B cell (primary cell): Measurements from ENCODE around the gene ENTHD1. TPM values are rescaled to one million over a fixed set of nuclear protein-coding genes. Genes with fewer than 3 reads are reported as not detected.

Experiments used
- ATAC-seq: fragments of 200-7000 bp; cut with Tn5 transposase; one replicate; pipeline ENCODE4 v1.10.0; 2021; ENCODE audit warnings: low read depth, mild to moderate bottlenecking, moderate number of reproducible peaks, moderate library complexity
- CTCF ChIA-PET: fragments of 350-600 bp; sonication (Branson Sonifier 250); formaldehyde crosslinking; loops from one replicate; lab custom pipeline; 2021; ENCODE audit warnings: antibody characterized with exemption, inconsistent platforms; lab: Charles Lee
- POLR2A ChIA-PET: fragments of 350-600 bp; sonication (Branson Sonifier 250); formaldehyde crosslinking; loops from one replicate; lab custom pipeline; 2021; ENCODE audit warnings: antibody characterized with exemption; lab: Charles Lee
- DNase-seq: peaks from one replicate; pipeline ENCODE4 v3.0.0; 2013
- H2AFZ ChIP-seq: 2 replicates; pipeline ENCODE4 v1.6.1; 2012; ENCODE audit warnings: mild to moderate bottlenecking, low read depth, low read length; ENCODE audit not compliant: insufficient read depth, poor library complexity, severe bottlenecking
- H3K27ac ChIP-seq, 2 donors: 1 replicate in 1 of 2; 2 replicates in 1 of 2; pipeline ENCODE4 v1.5.1; 2012 to 2013; ENCODE audit warnings: low read length in 2 of 2, mild to moderate bottlenecking in 2 of 2, moderate library complexity in 1 of 2
- H3K27me3 ChIP-seq, 4 experiments: fragments of 200-600 bp in 1 of 4; sonication (generic) in 1 of 4; replicated peaks in 1 of 4; 1 replicate in 2 of 4; 2 replicates in 2 of 4; pipeline versions ENCODE4 v1.6.1 to v1.7.0; 2013 to 2016; ENCODE audit warnings: low read length in 3 of 4, mild to moderate bottlenecking in 2 of 4, mixed read lengths in 1 of 4, moderate library complexity in 1 of 4; ENCODE audit not compliant: insufficient read depth in 4 of 4, control insufficient read depth in 3 of 4; ENCODE audit errors: control extremely low read depth in 1 of 4
- H3K36me3 ChIP-seq, 2 experiments: replicated peaks in 1 of 2; 1 replicate in 1 of 2; 2 replicates in 1 of 2; pipeline versions ENCODE4 v1.6.1 to v1.7.1; 2013; ENCODE audit warnings: low read length in 1 of 2; ENCODE audit not compliant: insufficient read depth in 2 of 2, control insufficient read depth in 1 of 2; ENCODE audit errors: control extremely low read depth in 1 of 2, extremely low read depth in 1 of 2
- H3K4me1 ChIP-seq, 2 donors: fragments of 200-600 bp in 1 of 2; sonication (generic) in 1 of 2; 1 replicate in 1 of 2; 2 replicates in 1 of 2; pipeline versions ENCODE4 v1.5.1 to v1.6.1; 2013 to 2017; ENCODE audit warnings: low read length in 2 of 2; ENCODE audit not compliant: control insufficient read depth in 2 of 2, insufficient read depth in 2 of 2
- H3K4me2 ChIP-seq: replicated peaks from 2 replicates; pipeline ENCODE3; 2012; ENCODE audit warnings: mild to moderate bottlenecking, low read depth, low read length; ENCODE audit not compliant: poor library complexity, severe bottlenecking
- H3K4me3 ChIP-seq, 5 experiments: fragments of 200-600 bp in 1 of 5; sonication (generic) in 1 of 5; 1 replicate in 3 of 5; 2 replicates in 2 of 5; pipeline versions ENCODE4 v1.5.1 to v1.7.0; 2011 to 2016; ENCODE audit warnings: low read length in 4 of 5, mild to moderate bottlenecking in 4 of 5, low read depth in 2 of 5, control low read depth in 1 of 5, moderate library complexity in 1 of 5; ENCODE audit not compliant: insufficient read depth in 1 of 5; ENCODE audit errors: control extremely low read depth in 1 of 5, extremely low read depth in 1 of 5
- H3K79me2 ChIP-seq: fragments of 200-600 bp; sonication (generic); one replicate; pipeline ENCODE4 v1.6.0; 2016; ENCODE audit warnings: low read length; ENCODE audit not compliant: control insufficient read depth, insufficient read depth
- H3K9ac ChIP-seq: fragments of 200-600 bp; sonication (generic); 2 replicates; pipeline ENCODE4 v1.6.1; 2017; ENCODE audit warnings: mild to moderate bottlenecking, low read length, moderate library complexity
- H3K9me3 ChIP-seq, 3 donors: one replicate each; pipeline versions ENCODE4 v1.6.1 to v1.7.1; 2013; ENCODE audit warnings: low read length in 2 of 3; ENCODE audit not compliant: control insufficient read depth in 2 of 3, insufficient read depth in 1 of 3; ENCODE audit errors: control extremely low read depth in 1 of 3
- H4K20me1 ChIP-seq: 2 replicates; pipeline ENCODE4 v1.6.0; 2012; ENCODE audit warnings: mild to moderate bottlenecking, low read length; ENCODE audit not compliant: insufficient read depth, control insufficient read depth, poor library complexity, severe bottlenecking
- H3K27ac Mint-ChIP-seq: one replicate; pipeline ENCODE4 v1.8.0; 2021; ENCODE audit warnings: mixed read lengths
- H3K27me3 Mint-ChIP-seq: one replicate; pipeline ENCODE4 v1.8.0; 2021; ENCODE audit warnings: mixed read lengths
- H3K4me1 Mint-ChIP-seq: one replicate; pipeline ENCODE4 v1.8.0; 2021; ENCODE audit warnings: mixed read lengths
- H3K4me3 Mint-ChIP-seq: one replicate; pipeline ENCODE4 v1.8.0; 2021; ENCODE audit warnings: mixed read lengths
- H3K9me3 Mint-ChIP-seq: one replicate; pipeline ENCODE4 v1.8.0; 2022; ENCODE audit warnings: mixed read lengths; ENCODE audit not compliant: insufficient read depth
- CTCF ChIP-seq: fragments of 200-600 bp; IDR thresholded peaks from one replicate; pipeline ENCODE4 v1.8.0; 2022; ENCODE audit warnings: antibody characterized with exemption, mild to moderate bottlenecking
- EZH2 ChIP-seq: IDR thresholded peaks from 2 replicates; pipeline ENCODE4 v1.6.1; 2012; ENCODE audit warnings: borderline replicate concordance, low read depth, mild to moderate bottlenecking, moderate library complexity, low read length; ENCODE audit not compliant: insufficient read depth, poor library complexity, severe bottlenecking
- WGBS: methylation state at CpG from one replicate; pipeline ENCODE4 v1.1.5; 2013; ENCODE audit warnings: missing lambda C conversion rate; ENCODE audit not compliant: insufficient coverage; 5-methylcytosine and 5-hydroxymethylcytosine counted together
- intact Hi-C: fragments of 100-400 bp; cut with micrococcal nuclease; formaldehyde crosslinking; loops from one replicate; pipeline ENCODE4 v1.10.0; 2022
- polyA plus RNA-seq: library from polyadenylated mRNA; depleted of rRNA; stranded (reverse); fragments of >200 nt; gene quantifications from 2 replicates; pipeline ENCODE4 v1.2.3, GENCODE V29; 2012
- total RNA-seq, 2 donors: library from RNA; stranded (reverse); fragments of 120-200 nt in 1 of 2; gene quantifications; 1 replicate in 1 of 2; 2 replicates in 1 of 2; pipeline versions ENCODE4 v1.2.3 to v1.2.4, GENCODE V29; 2013 to 2022

Gene ENTHD1
- total and polyA plus RNA-seq, 2 donors (not counting 1 experiment from before 2014, with no cell fraction given) = not detected

GRCh38 chr22:39739338-39740027, 154.1 kb downstream of the ENTHD1 start:
- H3K9me3 Mint-ChIP-seq = peaks cover 4% of the 10 kb centered on the region
- H3K4me1 Mint-ChIP-seq = peaks cover 2% of the 10 kb centered on the region
- no peak for DNase-seq
- no peak for ATAC-seq
- no peak overlapping the region for H3K27ac Mint-ChIP-seq
- TF ChIP-seq CTCF = no peak
- TF ChIP-seq EZH2 = no peak
- H3K4me3 Mint-ChIP-seq = no peak overlapping the region
- ChIA-PET POLR2A (no interaction called here), CTCF (no interaction called here)
- H3K4me2 ChIP-seq = no peak overlapping the region
- peaks cover 0 to 4% (median 2%) of the 10 kb centered on the region in 4 experiments for H3K27me3 ChIP-seq
- peaks cover 0 to 4% (median 2%) of the 10 kb centered on the region in 3 donors for H3K9me3 ChIP-seq
- WGBS = 100% methylated on average over 1 of the region's 4 CpGs
- no peaks in the 10 kb centered on the region for H3K4me1 ChIP-seq
- intact Hi-C loops = no loop called here
- H3K27me3 Mint-ChIP-seq = peaks cover 12% of the 10 kb centered on the region
- H3K4me3 ChIP-seq = no peak overlapping the region
- no peak overlapping the region for H3K9ac ChIP-seq
- no peak overlapping the region for H3K27ac ChIP-seq
- H3K79me2 ChIP-seq = no peaks in the 10 kb centered on the region
- no peaks in the 10 kb centered on the region for H4K20me1 ChIP-seq
- no peak overlapping the region for H2AFZ ChIP-seq
- H3K36me3 ChIP-seq = no peaks in the 10 kb centered on the region

GRCh38 chr22:39738746-39739145, 154.8 kb downstream of the ENTHD1 start:
- H3K4me2 ChIP-seq = no peak overlapping the region
- H3K9ac ChIP-seq = no peak overlapping the region
- H3K27ac Mint-ChIP-seq = no peak overlapping the region
- no peak overlapping the region for H3K4me3 ChIP-seq
- no peaks in the 10 kb centered on the region for H3K4me1 ChIP-seq
- H3K27me3 Mint-ChIP-seq = peaks cover 12% of the 10 kb centered on the region
- H3K9me3 Mint-ChIP-seq = peaks cover 4% of the 10 kb centered on the region
- WGBS = no CpG with 5 or more reads among the region's 1 CpG
- no peaks in the 10 kb centered on the region for H3K79me2 ChIP-seq
- no peaks in the 10 kb centered on the region for H4K20me1 ChIP-seq
- POLR2A ChIA-PET = no interaction called here
- DNase-seq = no peak
- TF ChIP-seq CTCF = no peak
- TF ChIP-seq EZH2 = no peak
- no peak overlapping the region for H3K27ac ChIP-seq
- H3K9me3 ChIP-seq = peaks cover 0 to 4% (median 2%) of the 10 kb centered on the region in 3 donors
- H3K4me3 Mint-ChIP-seq = no peak overlapping the region
- peaks cover 0 to 4% (median 2%) of the 10 kb centered on the region in 4 experiments for H3K27me3 ChIP-seq
- ATAC-seq = no peak
- CTCF ChIA-PET = no interaction called here
- no peaks in the 10 kb centered on the region for H3K36me3 ChIP-seq
- H3K4me1 Mint-ChIP-seq = no peaks in the 10 kb centered on the region
- no peak overlapping the region for H2AFZ ChIP-seq
- intact Hi-C loops = no loop called here
